T47D (cell line): ENCODE results near the gene CAVIN3.
"Not testable (repeated sequence)": the region's sequence is repeated elsewhere in the genome, so short reads cannot be mapped to it uniquely, and the experiment has no call there.

Experiments used
- DNase-seq, 2 experiments: peaks; one replicate each; pipeline versions ENCODE4 v3.0.0 to v3.0.0-alpha.2; 2011 to 2012; ENCODE audit warnings: low read depth in 1 of 2, low spot score in 1 of 2
- JUND ChIP-seq: IDR thresholded peaks from 2 replicates; pipeline ENCODE4 v1.6.1; 2012; ENCODE audit warnings: low read depth
- in situ Hi-C: cut with HindIII; loops from 2 replicates; pipeline ENCODE4 v1.10.0; 2016; ENCODE audit warnings: low sequenced_read_pairs, low pct_unique_long_range_greater_than_20kb

Gene CAVIN3

GRCh38 chr11:6283453-6284023, 36.8 kb downstream of the CAVIN3 start:
- DNase-seq = no peak
- in situ Hi-C loops = no loop called here
- no peak for TF ChIP-seq JUND

DNA sequence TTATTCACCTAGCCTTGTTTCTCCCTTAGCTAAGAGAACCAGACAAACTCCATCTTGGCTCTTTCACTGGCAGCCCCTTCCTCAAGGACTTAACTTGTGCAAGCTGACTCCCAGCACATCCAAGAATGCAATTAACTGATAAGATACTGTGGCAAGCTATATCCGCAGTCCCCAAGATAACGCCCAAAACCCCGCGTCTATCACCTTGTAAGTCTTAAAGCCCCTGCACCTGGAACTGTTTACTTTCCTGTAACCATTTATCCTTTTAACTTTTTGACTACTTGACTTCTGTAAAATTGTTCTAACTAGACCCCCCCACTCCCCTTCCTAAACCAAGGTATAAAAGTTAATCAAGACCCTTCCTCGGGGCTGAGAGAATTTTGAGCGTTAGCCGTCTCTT, 39.5 kb downstream of the CAVIN3 start:
- in situ Hi-C loops = not testable (repeated sequence)

DNA sequence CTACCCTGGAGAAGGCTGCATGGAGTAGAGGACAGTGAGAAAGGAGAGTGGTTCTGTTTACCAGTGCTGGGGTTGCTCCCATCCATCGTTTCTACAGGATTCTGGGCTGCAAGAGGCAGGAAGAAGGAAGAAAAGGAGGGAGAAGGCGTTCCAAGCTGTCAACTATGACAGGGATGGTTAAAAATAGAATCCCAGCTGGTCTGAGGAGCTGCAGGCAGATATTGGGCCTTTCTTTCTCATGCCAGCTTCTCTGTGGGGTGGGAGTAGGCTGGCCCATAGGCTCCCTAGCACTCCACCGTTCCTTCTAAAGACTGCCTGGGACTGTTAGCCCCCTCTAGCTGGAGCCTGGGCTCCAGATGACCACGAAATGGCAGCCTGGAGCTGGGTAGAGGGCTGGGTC, 47.1 kb downstream of the CAVIN3 start:
- in situ Hi-C loops = no loop called here
- no peak for TF ChIP-seq JUND
- no peak for DNase-seq

More for the DNA sequence above, 39.5 kb downstream of the CAVIN3 start:
- not testable (repeated sequence) for DNase-seq

DNA sequence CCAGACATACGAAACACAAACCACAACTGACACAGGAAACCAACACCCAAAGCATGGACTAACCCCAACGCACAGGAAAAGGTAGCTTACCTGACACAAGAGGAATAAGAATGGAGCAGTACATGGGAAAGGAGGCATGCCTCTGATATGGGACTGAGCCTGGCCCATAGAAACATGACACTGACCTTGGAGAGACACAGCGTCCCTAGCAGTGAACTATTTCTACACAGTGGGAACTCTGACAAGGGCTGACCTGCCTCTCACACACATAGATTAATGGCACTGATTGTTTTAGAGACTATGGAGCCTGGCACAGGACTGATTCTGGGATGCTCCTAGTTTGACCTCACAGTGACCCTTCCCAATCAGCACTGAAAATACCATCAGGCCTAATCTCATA, 48.7 kb downstream of the CAVIN3 start:
- in situ Hi-C loops = no loop called here
- no peak for TF ChIP-seq JUND
- no peak for DNase-seq

GRCh38 chr11:6270584-6271246, 49.6 kb downstream of the CAVIN3 start:
- in situ Hi-C loops = no loop called here
- no peak for DNase-seq

GRCh38 chr11:6269994-6270393, 50.3 kb downstream of the CAVIN3 start:
- TF ChIP-seq JUND = no peak
- no peak for DNase-seq
- in situ Hi-C loops = no loop called here

More at GRCh38 chr11:6270584-6271246, 49.6 kb downstream of the CAVIN3 start:
- TF ChIP-seq JUND = no peak
